GM19467 (cell line): ENCODE measurements around the gene DUSP23.

Experiments used
- ATAC-seq: cut with Tn5 transposase; IDR thresholded peaks from one replicate; pipeline ENCODE4 v1.9.1; 2021; ENCODE audit warnings: mild to moderate bottlenecking, moderate library complexity; ENCODE audit not compliant: unreplicated experiment

DUSP23 gene

DNA sequence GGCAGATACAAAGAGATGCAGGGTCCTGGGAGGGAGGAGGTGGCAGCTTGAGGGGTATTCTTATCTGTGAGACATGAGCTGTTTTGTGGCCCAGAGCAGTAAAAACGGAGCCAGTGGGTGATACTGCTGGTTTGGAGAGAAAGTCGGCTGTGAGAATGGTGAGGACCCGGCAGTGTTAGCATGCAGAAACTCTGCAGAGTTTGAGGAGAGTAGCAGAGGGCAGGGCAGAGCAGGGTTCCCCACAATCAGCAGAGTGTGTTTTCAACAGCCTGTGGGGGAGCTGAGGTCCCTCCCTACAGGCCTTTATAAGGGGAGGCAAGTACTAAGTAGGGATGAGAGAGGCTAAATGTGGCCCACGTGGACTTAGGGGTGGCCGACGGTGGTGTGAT lies 46.3 kb downstream of the DUSP23 start:
- no peak for ATAC-seq

DNA sequence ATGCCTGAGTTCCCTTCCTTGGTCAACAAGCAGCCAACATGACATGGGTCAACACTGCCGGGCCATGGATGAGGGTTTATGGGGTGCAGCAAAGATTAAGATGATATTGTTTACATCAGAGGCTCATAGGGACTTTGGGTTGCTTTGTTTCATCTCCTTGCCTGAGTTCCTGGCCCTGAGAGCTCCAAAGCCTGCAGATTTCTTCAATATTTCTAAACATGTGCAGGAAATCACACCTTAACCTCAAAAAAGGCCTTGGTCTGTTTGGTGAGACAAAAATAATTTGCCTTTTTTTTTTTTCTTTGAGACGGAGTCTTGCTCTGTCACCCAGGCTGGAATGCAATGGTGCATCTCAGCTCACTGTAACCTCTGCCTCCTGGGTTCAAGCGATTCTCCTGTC lies 46.8 kb downstream of the DUSP23 start:
- ATAC-seq, result no peak

DNA sequence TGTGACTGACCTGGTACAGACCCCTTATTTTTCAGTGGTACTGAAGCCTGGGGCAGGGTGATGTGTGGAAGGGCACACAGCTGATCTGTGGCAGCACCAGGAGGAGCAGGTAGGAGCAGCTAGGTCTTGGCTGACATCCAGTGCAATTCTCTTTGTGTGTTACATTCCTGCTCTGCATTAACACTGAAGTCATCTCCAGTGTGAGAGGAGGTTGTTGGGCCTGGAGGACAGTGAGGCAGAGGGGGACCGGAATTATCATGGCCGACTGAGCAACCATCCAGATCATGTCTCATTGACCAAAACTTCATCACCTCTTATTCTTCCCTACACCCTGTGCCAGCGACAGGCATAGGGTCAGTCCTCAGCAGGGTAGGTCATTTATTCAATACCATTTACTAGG lies 47.4 kb downstream of the DUSP23 start:
- ATAC-seq, result no peak

DNA sequence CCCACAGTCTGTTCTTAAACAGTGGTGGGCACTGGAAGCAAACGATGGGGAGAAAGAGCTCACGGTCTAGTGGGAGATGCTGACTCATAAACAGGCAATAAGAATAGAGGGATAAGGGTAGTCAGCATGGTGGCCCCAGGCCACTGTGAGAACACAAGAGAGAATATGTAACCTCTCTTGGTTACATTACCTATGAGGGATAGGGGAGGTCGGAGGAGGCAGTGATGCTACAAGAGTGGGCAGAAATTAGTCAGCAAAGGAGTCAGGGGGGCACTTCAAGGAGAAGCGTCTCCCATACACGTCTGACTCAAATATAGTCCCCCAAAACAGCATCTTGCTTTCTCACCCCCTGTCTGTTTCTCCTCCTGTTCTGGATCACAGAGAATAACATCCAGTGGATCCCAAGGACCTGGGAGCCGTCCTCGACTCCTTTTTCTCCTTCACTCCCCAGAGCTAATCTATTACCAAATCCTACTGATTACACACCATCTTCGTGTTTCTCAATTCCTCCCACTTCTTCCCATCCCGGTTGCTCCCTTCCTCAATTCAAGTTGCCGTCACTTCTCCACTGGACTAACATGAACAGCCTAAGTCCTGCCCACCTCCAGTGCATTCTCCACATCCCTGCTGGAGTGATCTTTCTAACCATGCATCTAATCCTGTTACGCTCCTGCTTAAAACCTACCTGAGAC lies 48.0 kb downstream of the DUSP23 start:
- ATAC-seq, result no peak

DNA sequence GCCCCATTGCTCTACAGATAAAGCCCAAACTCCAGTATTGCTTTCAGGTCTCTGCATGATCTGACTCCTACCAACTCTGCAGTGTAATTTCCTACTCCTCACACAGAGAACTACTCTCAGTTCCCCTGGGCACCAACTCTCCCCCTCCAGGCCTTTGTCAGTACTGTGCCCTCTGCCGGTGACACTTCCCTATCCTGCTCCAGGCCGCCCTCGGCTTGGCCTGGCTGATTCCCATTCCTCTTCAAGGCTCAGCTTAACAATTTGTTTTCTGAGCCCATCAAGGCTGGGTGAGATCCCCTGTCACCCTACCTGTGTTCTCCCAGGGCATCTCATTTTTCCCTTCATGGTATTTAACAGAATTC lies 48.5 kb downstream of the DUSP23 start:
- ATAC-seq, result peak; percentile 76

DNA sequence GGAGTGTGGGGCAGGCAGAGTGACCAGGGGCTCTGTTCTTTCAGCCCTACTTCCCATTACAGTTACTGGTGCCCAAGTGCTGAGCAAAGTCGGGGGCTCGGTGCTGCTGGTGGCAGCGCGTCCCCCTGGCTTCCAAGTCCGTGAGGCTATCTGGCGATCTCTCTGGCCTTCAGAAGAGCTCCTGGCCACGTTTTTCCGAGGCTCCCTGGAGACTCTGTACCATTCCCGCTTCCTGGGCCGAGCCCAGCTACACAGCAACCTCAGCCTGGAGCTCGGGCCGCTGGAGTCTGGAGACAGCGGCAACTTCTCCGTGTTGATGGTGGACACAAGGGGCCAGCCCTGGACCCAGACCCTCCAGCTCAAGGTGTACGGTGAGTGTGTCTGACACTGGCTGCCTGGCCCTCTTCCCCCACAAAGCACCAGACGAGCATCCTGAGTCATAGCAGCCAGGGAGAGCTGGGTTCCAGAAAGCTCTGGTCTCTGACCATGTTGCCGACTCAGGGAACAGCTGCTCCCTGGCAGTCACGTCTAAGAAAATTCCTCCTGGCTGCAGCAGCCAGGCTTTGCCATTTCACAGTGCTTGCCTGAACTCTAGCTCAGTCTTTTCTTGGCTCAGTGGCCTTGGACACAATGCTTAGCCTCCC lies 49.2 kb downstream of the DUSP23 start:
- no peak for ATAC-seq

DNA sequence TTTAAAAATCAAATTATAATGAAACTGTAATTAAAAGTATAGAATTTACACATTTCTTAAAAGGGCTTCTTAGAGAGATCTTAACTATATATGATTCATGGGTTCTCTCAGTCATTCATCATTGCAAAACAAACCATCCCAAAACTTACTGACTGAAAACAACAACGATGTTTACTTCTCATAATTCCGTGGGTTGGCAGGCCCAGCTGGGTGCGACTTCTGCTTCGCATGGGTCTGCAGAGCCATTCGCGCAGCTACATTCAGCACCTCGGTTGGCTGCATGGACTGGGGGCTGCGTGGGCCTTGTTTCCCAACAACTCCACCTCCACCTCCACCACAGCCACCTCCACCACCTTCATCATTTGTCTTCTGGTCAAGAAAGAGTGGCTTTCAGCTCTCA lies 50.0 kb downstream of the DUSP23 start:
- no peak for ATAC-seq

DNA sequence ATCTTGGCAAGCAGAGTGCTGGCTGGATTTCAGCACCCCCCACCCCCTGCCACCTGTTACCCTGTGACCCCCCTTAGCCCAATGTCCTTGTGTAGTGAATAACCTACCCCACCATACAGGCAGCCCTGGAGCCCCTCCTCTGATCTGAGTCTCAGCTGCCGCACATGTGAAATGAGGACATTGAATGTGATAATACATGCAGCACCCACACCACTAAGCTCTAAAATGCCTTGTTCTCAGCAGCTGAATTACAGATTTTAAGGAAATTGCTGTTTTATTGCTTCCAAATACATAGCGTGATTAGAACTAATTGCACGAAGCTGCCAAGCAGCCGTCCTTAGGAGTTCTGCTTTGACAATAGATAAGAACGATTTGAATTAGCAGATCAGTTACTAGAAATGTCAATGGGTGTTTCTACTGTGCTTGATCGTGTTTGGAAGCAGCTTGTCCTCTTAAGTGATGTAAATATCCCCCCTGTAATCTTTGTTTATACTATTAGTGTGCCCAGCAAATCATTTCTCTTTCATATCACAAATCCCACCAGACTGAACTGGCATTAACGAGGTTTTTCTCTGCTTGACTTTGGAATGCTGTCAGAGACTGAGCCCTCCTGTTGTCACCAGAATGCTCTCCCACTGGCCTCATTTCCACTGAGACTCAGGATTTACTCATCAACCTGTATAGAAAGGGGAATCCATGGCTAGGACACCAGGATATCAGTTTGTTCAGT lies 50.8 kb downstream of the DUSP23 start:
- ATAC-seq, result no peak
